GM12878 (cell line): ENCODE measurements around the gene TNXB.
"Not testable (repeated sequence)": the region's sequence is repeated elsewhere in the genome, so short reads cannot be mapped to it uniquely, and the experiment has no call there.

Experiments used
- BRCA1 ChIP-seq: IDR thresholded peaks from 2 replicates; pipeline ENCODE4 v1.6.1; 2011; ENCODE audit warnings: low read depth, low read length, improper control_type of control experiment
- CTCF ChIP-seq, 3 experiments: IDR thresholded peaks in 2 of 3; conservative IDR thresholded peaks in 1 of 3; 2 replicates each; pipeline ENCODE4 v1.5.1; 2011; ENCODE audit warnings: low read depth in 3 of 3, low read length in 3 of 3, mild to moderate bottlenecking in 3 of 3, control low read depth in 2 of 3, moderate library complexity in 2 of 3, inconsistent platforms in 1 of 3, mixed read lengths in 1 of 3; ENCODE audit not compliant: control insufficient read depth in 2 of 3, insufficient read depth in 1 of 3; ENCODE audit errors: extremely low read depth in 1 of 3
- EZH2 ChIP-seq: IDR thresholded peaks from 2 replicates; pipeline ENCODE4 v1.6.1; 2012; ENCODE audit warnings: low read depth, mild to moderate bottlenecking, control low read depth, inconsistent platforms, low read length, borderline replicate concordance; ENCODE audit not compliant: control insufficient read depth
- MXI1 ChIP-seq: fragments of 150-350 bp; IDR thresholded peaks from 2 replicates; pipeline ENCODE4 v1.6.1; 2011; ENCODE audit warnings: low read depth, mild to moderate bottlenecking, inconsistent platforms, low read length, improper control_type of control experiment
- NRF1 ChIP-seq: conservative IDR thresholded peaks from 2 replicates; pipeline ENCODE4 v1.6.1; 2011; ENCODE audit warnings: mild to moderate bottlenecking, low read depth, low read length, improper control_type of control experiment
- POLR2AphosphoS5 ChIP-seq: IDR thresholded peaks from 2 replicates; pipeline ENCODE4 v1.6.1; 2011; ENCODE audit warnings: mild to moderate bottlenecking, low read length, inconsistent platforms
- RCOR1 ChIP-seq: conservative IDR thresholded peaks from 2 replicates; pipeline ENCODE4 v1.6.1; 2012; ENCODE audit warnings: low read depth, low read length, improper control_type of control experiment
- YY1 ChIP-seq: IDR thresholded peaks from 2 replicates; pipeline ENCODE4 v1.6.1; 2011; ENCODE audit warnings: low read depth, mild to moderate bottlenecking, low read length
- ZNF274 ChIP-seq: IDR thresholded peaks from one replicate; pipeline ENCODE4 v1.8.0; 2011; ENCODE audit not compliant: insufficient read length, insufficient read depth

GRCh38 chr6:32049736-32050135, 59.4 kb downstream of the TNXB start:
- TF ChIP-seq NRF1; CTCF (IDR thresholded peaks at IDR 0.05 in 2 of 3, conservative IDR thresholded peaks at IDR 0.05 in 1 of 3; ENCODE audit: control insufficient read depth in 2 of 3, extremely low read depth in 1 of 3, insufficient read depth in 1 of 3, low read depth in 3 of 3, low read length in 3 of 3); BRCA1; POLR2AphosphoS5; EZH2; YY1; RCOR1; ZNF274; MXI1: not testable (repeated sequence)
